HepG2 (cell line): ENCODE results near the gene ASAP2. TPM values are rescaled to one million over a fixed set of nuclear protein-coding genes. Genes with fewer than 3 reads are reported as not detected.

Experiments used
- ATF3 ChIP-seq: sonication (generic); formaldehyde crosslinking; IDR thresholded peaks from 2 replicates; pipeline ENCODE4 v1.4.0; 2020; ENCODE audit warnings: missing genetic modification reagents
- CHD4 ChIP-seq: fragments of 200-600 bp; sonication (generic); IDR thresholded peaks from 2 replicates; pipeline ENCODE4 v1.7.0; 2017; ENCODE audit warnings: mild to moderate bottlenecking, low read length, borderline replicate concordance
- EEA1 ChIP-seq: sonication (generic); formaldehyde crosslinking; IDR thresholded peaks from 2 replicates; pipeline ENCODE4 v1.5.1; 2020; ENCODE audit warnings: mild to moderate bottlenecking, missing genetic modification reagents, borderline replicate concordance
- GTF2F1 ChIP-seq: fragments of 150-350 bp; IDR thresholded peaks from 2 replicates; pipeline ENCODE4 v1.6.1; 2014; ENCODE audit warnings: low read length
- HOXA7 ChIP-seq: sonication (generic); formaldehyde crosslinking; IDR thresholded peaks from 2 replicates; pipeline ENCODE4 v1.8.1; 2022; ENCODE audit warnings: mild to moderate bottlenecking, missing genetic modification reagents, moderate library complexity
- MIER3 ChIP-seq: IDR thresholded peaks from 2 replicates; pipeline ENCODE4 v1.6.1; 2016; ENCODE audit warnings: missing compliant biosample characterization, borderline replicate concordance
- RBM22 ChIP-seq: fragments of 200-400 bp; formaldehyde crosslinking; optimal IDR thresholded peaks from 2 replicates; pipeline ENCODE3; 2017; ENCODE audit warnings: mild to moderate bottlenecking, low read length, moderate library complexity
- SRSF1 ChIP-seq: fragments of 200-400 bp; formaldehyde crosslinking; optimal IDR thresholded peaks from 2 replicates; pipeline ENCODE3; 2017; ENCODE audit warnings: mild to moderate bottlenecking, low read depth, low read length, moderate library complexity
- TARDBP ChIP-seq: sonication (generic); formaldehyde crosslinking; IDR thresholded peaks from 2 replicates; pipeline ENCODE4 v1.8.0; 2022; ENCODE audit warnings: mild to moderate bottlenecking, missing genetic modification reagents
- TFAP4 ChIP-seq: sonication (generic); IDR thresholded peaks from 2 replicates; pipeline ENCODE4 v1.6.1; 2016; ENCODE audit warnings: low read depth, borderline replicate concordance
- TFE3 ChIP-seq: IDR thresholded peaks from 2 replicates; pipeline ENCODE4 v1.6.1; 2016
- U2AF1 ChIP-seq: fragments of 200-400 bp; formaldehyde crosslinking; optimal IDR thresholded peaks from 2 replicates; pipeline ENCODE3; 2017; ENCODE audit warnings: mild to moderate bottlenecking, low read depth, low read length
- WIZ ChIP-seq: sonication (generic); formaldehyde crosslinking; IDR thresholded peaks from 2 replicates; pipeline ENCODE4 v1.5.1; 2020; ENCODE audit warnings: mild to moderate bottlenecking, missing genetic modification reagents
- ZBTB49 ChIP-seq: sonication (generic); formaldehyde crosslinking; IDR thresholded peaks from 2 replicates; pipeline ENCODE4 v1.4.0; 2020; ENCODE audit warnings: missing genetic modification reagents, borderline replicate concordance
- ZFP62 ChIP-seq: sonication (generic); formaldehyde crosslinking; IDR thresholded peaks from 2 replicates; pipeline ENCODE4 v1.4.0; 2020; ENCODE audit warnings: missing genetic modification reagents
- ZKSCAN8 ChIP-seq: IDR thresholded peaks from 2 replicates; pipeline ENCODE4 v1.6.1; 2016; ENCODE audit warnings: borderline replicate concordance, missing genetic modification reagents, missing compliant biosample characterization
- ZNF501 ChIP-seq: sonication (generic); formaldehyde crosslinking; IDR thresholded peaks from 2 replicates; pipeline ENCODE4 v1.5.1; 2020; ENCODE audit warnings: mild to moderate bottlenecking, moderate library complexity, missing genetic modification reagents
- ZNF781 ChIP-seq: sonication (generic); formaldehyde crosslinking; IDR thresholded peaks from 2 replicates; pipeline ENCODE4 v1.5.1; 2020; ENCODE audit warnings: borderline replicate concordance, mild to moderate bottlenecking, missing genetic modification reagents; ENCODE audit errors: not compliant biosample characterization
- polyA plus RNA-seq, 8 experiments: library from polyadenylated mRNA; depleted of rRNA in 3 of 8; stranded (reverse) in 7 of 8; unstranded in 1 of 8; fragments of >200 nt; fragmentation: Illumina TruSeq in 4 of 8; extraction: Trizol in 4 of 8; gene quantifications; 2 replicates each; pipeline versions ENCODE4 v1.2.1 to v1.2.3, GENCODE V29; 2011 to 2016; ENCODE audit warnings: low read depth in 4 of 8, missing spikeins in 1 of 8, mixed read lengths in 1 of 8; ENCODE audit not compliant: insufficient read depth in 1 of 8
- total RNA-seq, 5 experiments: library from RNA; depleted of rRNA; stranded (reverse); fragments of >200 nt; fragmentation: Illumina TruSeq; extraction: Trizol; gene quantifications; 2 replicates each; pipeline ENCODE4 v1.2.3, GENCODE V29; 2016; ENCODE audit warnings: low read depth in 1 of 5
- TF ChIP-seq, protein P1 (sequence below): sonication (generic); formaldehyde crosslinking; IDR thresholded peaks from 2 replicates; pipeline ENCODE4 v1.5.0; 2020; ENCODE audit warnings: mild to moderate bottlenecking, missing genetic modification reagents, borderline replicate concordance

Gene ASAP2
- total and polyA plus RNA-seq, 2 of the 13 experiments (the other 11 are each of a cell fraction or from before 2014, with no cell fraction given), result 7.3 to 22.3 TPM

- no peak for TF ChIP-seq ZNF781 (CRISPR knock-in tag)
- TF ChIP-seq, protein P1, sequence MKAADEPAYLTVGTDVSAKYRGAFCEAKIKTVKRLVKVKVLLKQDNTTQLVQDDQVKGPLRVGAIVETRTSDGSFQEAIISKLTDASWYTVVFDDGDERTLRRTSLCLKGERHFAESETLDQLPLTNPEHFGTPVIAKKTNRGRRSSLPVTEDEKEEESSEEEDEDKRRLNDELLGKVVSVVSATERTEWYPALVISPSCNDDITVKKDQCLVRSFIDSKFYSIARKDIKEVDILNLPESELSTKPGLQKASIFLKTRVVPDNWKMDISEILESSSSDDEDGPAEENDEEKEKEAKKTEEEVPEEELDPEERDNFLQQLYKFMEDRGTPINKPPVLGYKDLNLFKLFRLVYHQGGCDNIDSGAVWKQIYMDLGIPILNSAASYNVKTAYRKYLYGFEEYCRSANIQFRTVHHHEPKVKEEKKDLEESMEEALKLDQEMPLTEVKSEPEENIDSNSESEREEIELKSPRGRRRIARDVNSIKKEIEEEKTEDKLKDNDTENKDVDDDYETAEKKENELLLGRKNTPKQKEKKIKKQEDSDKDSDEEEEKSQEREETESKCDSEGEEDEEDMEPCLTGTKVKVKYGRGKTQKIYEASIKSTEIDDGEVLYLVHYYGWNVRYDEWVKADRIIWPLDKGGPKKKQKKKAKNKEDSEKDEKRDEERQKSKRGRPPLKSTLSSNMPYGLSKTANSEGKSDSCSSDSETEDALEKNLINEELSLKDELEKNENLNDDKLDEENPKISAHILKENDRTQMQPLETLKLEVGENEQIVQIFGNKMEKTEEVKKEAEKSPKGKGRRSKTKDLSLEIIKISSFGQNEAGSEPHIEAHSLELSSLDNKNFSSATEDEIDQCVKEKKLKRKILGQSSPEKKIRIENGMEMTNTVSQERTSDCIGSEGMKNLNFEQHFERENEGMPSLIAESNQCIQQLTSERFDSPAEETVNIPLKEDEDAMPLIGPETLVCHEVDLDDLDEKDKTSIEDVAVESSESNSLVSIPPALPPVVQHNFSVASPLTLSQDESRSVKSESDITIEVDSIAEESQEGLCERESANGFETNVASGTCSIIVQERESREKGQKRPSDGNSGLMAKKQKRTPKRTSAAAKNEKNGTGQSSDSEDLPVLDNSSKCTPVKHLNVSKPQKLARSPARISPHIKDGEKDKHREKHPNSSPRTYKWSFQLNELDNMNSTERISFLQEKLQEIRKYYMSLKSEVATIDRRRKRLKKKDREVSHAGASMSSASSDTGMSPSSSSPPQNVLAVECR (CRISPR knock-in tag), result no peak
- no peak for TF ChIP-seq HOXA7 (CRISPR knock-in tag)
- TF ChIP-seq ATF3 (CRISPR knock-in tag), result no peak
- TF ChIP-seq GTF2F1, result no peak
- peak; percentile 63; the same call in 1 of the 2 replicates for TF ChIP-seq TARDBP (CRISPR knock-in tag)
- no peak for TF ChIP-seq EEA1 (CRISPR knock-in tag)
- TF ChIP-seq U2AF1, result no peak
- TF ChIP-seq SRSF1, result no peak
- TF ChIP-seq MIER3 (CRISPR knock-in tag), result 0 out of 2 replicates have a peak, but pooled peaks have one; percentile 46
- no peak for TF ChIP-seq WIZ (CRISPR knock-in tag)
- TF ChIP-seq ZBTB49, result no peak
- no peak for TF ChIP-seq ZFP62 (CRISPR knock-in tag)
- TF ChIP-seq TFE3, result no peak
- no peak for TF ChIP-seq RBM22
- TF ChIP-seq CHD4, result no peak
- peak; percentile 62; the same call in 1 of the 2 replicates for TF ChIP-seq ZNF501 (CRISPR knock-in tag)
- no peak for TF ChIP-seq TFAP4
- TF ChIP-seq ZKSCAN8, result no peak
Measured at GRCh38 chr2:9205963-9206948, at the start of gene ASAP2 (continued).
